Hematopoietic multipotent progenitor cell treated with erythropoietin and hydrocortisone succinate and interleukin-3 and kit ligand, for 8 days (in vitro differentiated cells): ENCODE results near the gene TNS3.

ENCODE experiments used
- DNase-seq: peaks from one replicate; pipeline ENCODE4 v3.0.0-alpha.2; 2015

TNS3 gene

GRCh38 chr7:47400001-47400400 is 181.9 kb downstream of the TNS3 start:
- no peak for DNase-seq

DNA sequence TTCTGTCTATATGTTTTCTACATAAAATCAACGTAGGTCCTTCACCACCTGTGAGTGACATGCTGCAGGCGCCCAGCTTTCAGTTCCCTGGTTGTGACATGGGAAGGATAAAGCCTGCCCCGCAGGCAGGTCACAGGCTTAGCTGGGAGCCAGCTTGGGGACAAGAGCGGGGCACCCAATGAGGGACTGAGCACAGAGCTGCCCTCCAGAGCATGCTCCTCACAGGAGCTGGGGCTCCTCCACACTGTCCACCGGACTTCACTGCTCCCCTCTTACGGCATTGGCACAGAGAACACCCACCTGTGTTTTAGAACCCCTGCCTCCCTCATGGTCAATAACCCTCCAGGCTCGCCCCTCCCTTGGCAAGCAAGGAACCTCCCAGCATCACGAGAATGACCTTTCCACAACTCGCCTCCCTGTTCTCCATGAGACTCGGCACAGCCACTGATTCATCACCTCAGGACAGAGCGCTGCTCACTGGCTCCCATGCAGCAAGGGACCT is 187.1 kb downstream of the TNS3 start:
- no peak for DNase-seq

GRCh38 chr7:47394216-47394615 is 187.7 kb downstream of the TNS3 start:
- no peak for DNase-seq

DNA sequence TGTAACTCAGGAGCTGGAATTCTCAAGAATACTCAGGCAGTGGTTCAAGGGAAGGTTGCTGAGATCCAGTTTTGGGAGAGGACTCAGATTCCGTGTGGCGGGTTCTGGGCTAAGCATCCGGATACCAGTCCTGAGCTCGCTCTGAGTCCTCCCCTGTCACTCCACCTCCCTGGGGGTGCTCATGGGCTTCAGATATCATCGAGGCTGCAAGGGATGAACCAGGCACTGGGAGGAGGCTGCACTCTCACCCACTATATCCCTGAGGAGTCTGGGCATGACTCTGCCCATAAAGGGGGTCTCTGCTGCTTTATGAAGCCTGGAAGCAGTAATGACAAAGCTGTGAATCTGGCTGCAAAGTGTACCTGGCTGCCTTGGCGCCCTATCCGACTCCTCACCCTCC is 188.5 kb downstream of the TNS3 start:
- no peak for DNase-seq

DNA sequence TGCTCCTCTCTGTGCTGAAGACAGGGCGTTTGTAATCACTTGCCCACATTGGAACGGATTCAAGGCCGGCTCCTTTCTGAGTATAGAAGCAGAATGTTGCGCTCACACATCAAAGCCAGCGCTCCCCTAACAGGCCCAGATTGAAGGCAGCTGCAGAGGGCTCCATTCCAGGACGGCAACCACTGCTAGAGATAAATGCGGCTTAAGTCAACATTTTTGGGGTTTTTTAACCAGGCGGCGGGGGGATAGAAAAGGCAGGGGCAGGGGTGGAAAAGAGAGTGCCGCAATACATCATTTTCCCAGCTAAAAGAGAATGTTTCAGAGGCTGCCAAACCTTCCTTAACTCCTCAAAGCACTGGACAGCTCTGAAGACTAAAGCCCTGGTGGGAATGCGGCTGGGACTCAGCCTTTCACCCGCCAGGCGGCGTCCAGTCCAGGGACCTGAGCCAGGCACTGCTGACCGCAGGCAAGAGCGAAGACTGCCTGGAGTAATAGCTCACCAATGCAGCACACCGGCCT is 189.6 kb downstream of the TNS3 start:
- DNase-seq = no peak

DNA sequence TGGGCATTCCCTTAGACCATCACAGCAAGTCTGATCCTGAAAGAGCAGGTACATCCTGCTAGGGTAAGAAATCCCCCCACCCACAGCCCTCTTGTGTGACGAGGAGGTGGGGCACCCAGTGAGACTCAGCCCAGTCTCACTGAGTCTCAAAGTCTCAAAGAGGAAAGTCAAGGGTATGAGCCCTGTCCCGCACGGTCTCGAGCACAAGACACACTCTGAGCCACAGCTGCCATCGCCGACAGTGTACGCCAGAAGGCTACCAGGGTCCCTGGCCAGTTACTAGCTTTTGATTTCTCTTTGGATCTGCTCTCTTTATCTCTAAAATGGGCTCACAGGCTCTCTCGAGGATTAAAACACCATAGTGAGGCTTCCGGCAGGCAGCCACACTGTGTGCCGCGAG is 190.2 kb downstream of the TNS3 start:
- DNase-seq = no peak

DNA sequence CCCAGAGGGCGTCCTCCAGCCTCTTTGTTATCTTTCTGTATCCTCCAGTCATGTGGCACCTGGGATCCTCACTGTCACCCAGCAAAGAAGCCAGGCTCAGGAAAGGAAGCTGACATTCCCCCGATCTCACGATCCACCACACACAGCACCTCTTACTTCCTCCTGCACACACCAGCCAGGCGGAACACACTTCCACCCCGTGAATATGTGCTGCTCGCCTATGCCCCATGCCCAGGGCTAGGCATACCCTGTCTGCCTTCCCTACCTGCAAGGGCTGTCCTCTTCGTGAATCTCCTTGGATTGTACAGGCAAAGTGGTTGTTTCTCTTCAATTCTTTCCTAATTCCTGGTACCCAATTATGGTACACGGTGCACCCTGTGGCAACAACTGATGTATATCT is 191.0 kb downstream of the TNS3 start:
- no peak for DNase-seq

GRCh38 chr7:47389923-47390630 is 191.8 kb downstream of the TNS3 start:
- no peak for DNase-seq

DNA sequence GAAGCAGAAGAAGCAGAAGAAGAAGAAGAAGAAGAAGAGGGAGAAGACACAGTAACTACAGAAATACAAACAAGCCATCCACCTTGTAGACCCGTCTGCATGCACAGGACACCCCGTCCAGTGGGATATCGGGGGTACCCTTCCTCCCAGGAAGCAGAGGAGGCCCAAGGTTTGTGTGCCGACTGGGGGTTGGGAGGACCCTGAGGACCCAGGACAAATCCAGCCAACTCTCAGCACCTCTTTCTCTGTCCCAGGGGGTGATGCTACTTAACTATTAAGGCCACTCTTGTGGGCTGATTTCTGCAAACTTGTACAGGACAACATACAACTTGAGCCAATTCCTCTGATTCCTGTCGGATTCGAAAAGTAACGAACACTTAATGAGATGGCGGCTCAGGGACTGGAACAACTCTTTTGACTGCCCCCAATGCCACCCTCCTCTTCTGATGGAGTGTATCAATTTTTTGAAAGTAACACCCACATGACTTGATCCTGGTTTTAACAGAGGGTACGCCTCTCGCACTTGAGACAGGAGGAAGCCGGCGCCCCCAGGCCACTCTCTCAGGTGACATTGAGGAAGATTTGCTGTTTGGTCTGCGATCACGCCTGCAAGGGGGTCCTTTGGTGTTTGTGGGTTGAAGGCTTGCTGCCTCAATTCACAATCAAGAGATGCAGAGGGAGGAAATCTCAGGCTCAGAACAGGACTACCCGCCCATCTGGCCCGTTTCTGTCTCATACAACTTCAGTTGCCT is 192.6 kb downstream of the TNS3 start:
- no peak for DNase-seq

DNA sequence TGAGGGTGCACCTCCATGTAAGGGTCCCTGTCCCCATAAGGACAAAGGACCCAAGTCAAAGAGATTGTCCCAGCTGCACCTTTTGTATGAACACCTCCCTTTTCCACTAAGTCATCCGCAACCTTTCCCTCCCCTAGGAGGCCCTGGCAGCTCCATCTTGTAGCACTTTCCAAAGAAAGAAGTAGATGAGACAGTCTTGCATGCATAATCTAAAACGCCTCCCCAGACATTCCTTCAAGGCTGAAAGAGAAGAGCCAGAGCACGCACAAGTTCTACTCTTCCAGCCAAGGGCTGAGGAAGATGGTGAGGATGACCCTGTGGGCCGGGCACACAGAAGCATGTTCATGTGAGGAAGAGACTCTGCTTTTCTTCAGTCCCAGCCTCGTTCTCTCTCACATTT is 194.4 kb downstream of the TNS3 start:
- DNase-seq = no peak

- DNase-seq = no peak
Measured at GRCh38 chr7:47386273-47386835, 195.6 kb downstream of the TNS3 start.

DNA sequence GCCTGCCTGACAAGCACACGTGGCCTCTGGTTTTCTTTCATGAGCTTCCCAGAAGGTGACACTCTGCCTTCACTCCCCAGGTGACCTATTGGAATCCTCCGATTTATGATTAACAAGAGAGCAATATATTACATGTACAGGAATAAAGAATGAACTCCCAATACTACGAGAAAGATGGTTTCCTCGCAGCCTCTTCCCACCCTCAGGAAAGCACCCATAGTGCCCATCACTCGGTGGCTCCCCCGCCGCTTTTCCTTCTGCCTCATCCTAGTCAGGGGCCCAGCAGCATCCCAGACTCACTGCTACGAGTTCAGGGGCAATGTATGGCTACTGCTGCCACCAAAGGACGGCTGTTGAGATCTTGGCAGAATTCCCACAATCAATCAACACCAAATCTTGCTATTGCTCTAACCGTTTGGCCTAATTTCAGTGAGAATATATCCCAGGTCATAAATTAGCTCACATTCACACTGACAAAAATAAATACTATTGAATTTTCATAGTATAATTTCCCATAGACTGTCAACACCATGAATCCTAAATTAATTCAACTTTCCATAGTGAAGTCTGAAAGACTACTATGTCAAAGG is 196.3 kb downstream of the TNS3 start:
- no peak for DNase-seq

DNA sequence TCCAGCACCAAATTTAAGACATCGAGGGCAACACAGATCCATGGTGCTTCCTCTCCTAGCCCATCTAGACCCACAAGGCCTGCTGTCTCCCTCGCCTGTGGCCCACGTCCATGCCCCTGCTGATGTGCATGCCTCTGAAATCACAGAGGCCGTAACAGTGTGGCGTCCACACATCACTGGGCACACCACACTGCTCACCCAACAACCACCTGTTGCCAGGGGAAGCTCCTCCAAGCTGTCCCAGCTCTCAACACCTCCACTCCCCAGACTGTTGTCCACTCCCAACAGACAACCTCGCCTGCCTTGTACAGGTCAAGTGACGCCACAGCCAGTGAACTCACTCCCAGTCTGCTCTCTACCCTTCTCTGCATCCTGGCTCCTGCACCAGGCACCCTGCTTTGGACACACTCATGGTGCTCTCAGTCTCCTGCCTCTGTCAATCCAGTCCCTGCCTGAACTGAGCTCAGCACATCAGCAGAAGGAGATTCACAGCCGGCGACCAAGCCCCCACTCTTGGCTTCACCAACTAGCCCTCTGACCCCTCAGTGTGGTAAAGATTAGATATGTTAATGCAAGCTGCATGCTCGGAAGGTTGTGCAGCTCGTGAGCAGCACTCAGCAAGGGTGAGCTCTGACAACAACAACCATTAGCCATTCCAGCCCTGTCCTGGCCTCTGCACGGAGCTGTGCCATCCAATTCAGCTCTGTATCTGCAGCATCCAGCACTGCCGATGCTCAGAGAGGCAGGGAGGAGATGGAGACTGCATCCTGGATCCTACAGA is 197.0 kb downstream of the TNS3 start:
- DNase-seq = no peak

DNA sequence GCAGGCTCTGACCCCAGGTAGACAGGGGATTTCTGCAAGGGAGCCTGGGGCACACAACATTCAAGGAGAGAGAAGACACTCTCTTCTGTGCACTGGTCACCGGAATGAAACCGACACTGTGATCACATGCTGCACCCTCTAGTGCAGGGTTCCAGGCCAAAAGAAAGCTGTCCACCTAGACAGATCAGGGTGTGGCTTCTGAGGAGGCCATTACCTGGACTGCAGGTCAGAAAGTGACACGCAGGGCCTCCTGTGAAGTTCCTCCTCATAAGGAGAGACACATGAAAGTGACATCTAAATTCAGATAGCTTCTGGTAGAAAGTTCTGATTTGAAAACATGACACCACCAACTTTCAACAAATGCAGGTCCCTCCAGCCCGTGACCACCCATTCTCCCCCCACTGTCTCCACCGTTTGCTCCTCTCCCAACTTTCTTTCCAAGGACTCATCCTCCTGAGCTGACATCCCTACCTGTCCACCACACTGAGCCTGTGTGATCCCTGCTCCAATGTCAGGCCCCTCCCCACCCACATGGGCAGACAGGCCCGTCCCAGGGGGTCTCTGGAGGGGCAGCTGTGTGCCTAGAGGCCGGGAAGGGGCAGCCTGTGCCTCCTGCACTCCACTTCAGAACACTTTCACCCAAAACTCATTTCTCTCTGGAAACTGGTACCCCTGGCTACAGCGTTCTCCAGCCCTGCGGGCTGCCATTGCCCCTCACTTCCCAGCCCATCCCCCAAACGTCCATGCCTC is 198.0 kb downstream of the TNS3 start:
- DNase-seq = no peak

DNA sequence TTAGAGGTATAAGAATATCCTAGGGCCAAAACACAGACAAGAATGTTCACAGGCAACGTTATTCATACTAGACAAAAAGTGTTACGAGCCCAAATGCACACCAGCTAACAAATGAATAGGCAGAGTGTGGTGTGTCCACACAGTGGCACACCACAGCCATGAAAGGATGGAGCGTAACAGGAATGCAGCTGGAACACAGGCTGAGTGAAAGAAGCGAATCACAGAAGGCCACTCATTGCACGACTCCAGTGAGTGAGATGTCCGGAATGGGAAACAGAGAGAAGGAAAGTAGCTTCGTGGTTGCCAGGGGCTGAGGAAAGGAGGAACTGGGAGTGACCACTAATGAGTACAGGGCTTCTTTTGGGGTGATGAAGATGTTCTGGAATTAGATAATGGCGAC is 198.8 kb downstream of the TNS3 start:
- DNase-seq = no peak

DNA sequence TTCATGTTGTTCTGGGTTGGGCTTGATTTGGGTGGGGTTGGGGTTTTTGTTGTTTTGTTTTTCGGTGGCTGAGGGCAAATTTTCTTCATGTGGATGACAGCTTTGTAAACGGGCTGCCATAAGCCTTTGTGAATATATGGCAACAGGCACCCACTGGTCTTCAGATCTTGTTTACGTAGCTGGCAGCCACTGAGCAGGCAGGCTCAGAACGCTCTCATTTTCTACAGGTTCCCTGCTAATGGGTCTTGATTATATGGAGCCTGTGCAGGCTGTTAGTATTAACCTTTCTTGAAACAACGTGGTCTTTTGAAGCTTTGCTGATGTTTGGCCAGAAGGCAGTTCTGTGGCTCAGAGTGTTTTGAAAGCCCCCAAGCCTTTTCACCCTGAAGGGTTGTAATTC is 199.7 kb downstream of the TNS3 start:
- DNase-seq = no peak

GRCh38 chr7:47381134-47381495 is 200.8 kb downstream of the TNS3 start:
- DNase-seq = no peak

DNA sequence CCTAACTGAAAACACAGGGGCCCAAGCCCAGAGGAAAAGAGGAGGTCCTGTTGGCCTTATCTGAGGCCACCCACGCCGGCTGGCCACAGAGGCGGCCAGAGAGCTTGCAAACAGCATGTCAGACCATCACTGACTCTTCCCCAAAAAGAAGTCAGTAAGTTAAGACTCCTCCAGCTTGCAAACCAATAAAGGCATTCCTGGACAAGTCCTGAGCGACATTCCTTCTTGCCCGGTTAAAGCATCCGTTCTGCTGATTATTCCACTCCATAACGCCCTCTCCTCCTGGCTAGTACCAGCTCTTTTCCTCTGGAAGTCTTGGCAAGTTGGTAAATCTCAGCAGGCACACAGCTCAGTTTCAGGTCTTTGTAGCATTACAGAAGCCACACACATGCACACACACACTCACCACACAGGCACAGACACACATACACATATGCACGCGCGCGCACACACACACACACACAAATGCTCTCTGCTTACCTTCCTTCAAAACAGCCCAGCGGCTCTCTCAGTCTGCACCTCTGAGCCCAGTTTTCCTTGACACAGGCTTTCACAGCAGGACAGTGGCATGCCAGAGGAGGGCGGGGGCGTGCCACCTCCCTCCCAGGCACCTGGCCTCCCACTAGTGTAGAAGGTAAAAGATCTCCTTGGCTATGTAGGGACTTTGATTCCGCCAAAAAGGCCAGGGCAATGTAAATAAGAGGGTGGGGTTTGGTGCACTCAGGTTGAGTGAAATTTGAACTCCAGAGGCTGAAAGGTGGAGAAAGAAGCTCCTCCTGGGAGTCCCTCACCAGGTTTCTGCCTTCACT is 201.4 kb downstream of the TNS3 start:
- DNase-seq = no peak

GRCh38 chr7:47379629-47380324 is 202.1 kb downstream of the TNS3 start:
- no peak for DNase-seq

GRCh38 chr7:47378728-47379395 is 203.0 kb downstream of the TNS3 start:
- no peak for DNase-seq
